Lower lobe of right lung (tissue), 2 donors: ENCODE measurements around the gene BCOR. TPM values are rescaled to one million over a fixed set of nuclear protein-coding genes. Genes with fewer than 3 reads are reported as not detected.

Experiments
- ATAC-seq, 2 donors: fragments of 200-7000 bp; cut with Tn5 transposase; one replicate each; pipeline ENCODE4 v1.9.1; 2020 to 2022; ENCODE audit warnings: mild to moderate bottlenecking in 2 of 2, moderate library complexity in 2 of 2
- DNase-seq: peaks from one replicate; pipeline ENCODE4 v3.0.0-alpha.2; 2020
- H3K27ac ChIP-seq: fragments of 200-600 bp; one replicate; pipeline ENCODE4 v1.8.0; 2022
- H3K27me3 ChIP-seq: fragments of 200-600 bp; one replicate; pipeline ENCODE4 v1.8.0; 2022; ENCODE audit warnings: low read depth
- H3K36me3 ChIP-seq: fragments of 200-600 bp; one replicate; pipeline ENCODE4 v1.8.0; 2022; ENCODE audit warnings: mild to moderate bottlenecking
- H3K4me1 ChIP-seq: fragments of 200-600 bp; one replicate; pipeline ENCODE4 v1.8.0; 2022
- H3K4me3 ChIP-seq: fragments of 200-600 bp; one replicate; pipeline ENCODE4 v1.8.0; 2022; ENCODE audit warnings: mild to moderate bottlenecking
- H3K9me3 ChIP-seq: fragments of 200-600 bp; one replicate; pipeline ENCODE4 v1.8.0; 2022
- intact Hi-C: fragments of 100-400 bp; cut with DNase I; formaldehyde crosslinking; loops from one replicate; pipeline ENCODE4 v1.11.0; 2022
- total RNA-seq: library from RNA; stranded (reverse); fragmentation: NEBNext Ultra II Directional; extraction: Animal tissue kit (Norgen Biotek cat#: 25700); gene quantifications from one replicate; pipeline ENCODE4 v1.2.1, GENCODE V29; 2021
- TF ChIP-seq, protein P1 (sequence below): fragments of 200-600 bp; IDR thresholded peaks from one replicate; pipeline ENCODE4 v1.8.0; 2022; ENCODE audit warnings: antibody characterized with exemption, mild to moderate bottlenecking
- donor health status: DM: no; HTN: yes; CAD: no; lungs with severe emphysema.

The BCOR gene
- total RNA-seq, 1 donor from 2014 or later = 25.7 TPM

- no peaks in the 10 kb centered on the region for H3K9me3 ChIP-seq
- DNase-seq (no peak), ATAC-seq (no peak)
- H3K4me1 ChIP-seq = peaks cover 51% of the 10 kb centered on the region
- H3K27ac ChIP-seq = no peak overlapping the region
- H3K27me3 ChIP-seq = no peaks in the 10 kb centered on the region
- H3K4me3 ChIP-seq = peak overlapping the region; percentile 49
- TF ChIP-seq, protein P1, sequence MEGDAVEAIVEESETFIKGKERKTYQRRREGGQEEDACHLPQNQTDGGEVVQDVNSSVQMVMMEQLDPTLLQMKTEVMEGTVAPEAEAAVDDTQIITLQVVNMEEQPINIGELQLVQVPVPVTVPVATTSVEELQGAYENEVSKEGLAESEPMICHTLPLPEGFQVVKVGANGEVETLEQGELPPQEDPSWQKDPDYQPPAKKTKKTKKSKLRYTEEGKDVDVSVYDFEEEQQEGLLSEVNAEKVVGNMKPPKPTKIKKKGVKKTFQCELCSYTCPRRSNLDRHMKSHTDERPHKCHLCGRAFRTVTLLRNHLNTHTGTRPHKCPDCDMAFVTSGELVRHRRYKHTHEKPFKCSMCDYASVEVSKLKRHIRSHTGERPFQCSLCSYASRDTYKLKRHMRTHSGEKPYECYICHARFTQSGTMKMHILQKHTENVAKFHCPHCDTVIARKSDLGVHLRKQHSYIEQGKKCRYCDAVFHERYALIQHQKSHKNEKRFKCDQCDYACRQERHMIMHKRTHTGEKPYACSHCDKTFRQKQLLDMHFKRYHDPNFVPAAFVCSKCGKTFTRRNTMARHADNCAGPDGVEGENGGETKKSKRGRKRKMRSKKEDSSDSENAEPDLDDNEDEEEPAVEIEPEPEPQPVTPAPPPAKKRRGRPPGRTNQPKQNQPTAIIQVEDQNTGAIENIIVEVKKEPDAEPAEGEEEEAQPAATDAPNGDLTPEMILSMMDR = no peak
- intact Hi-C loops = no loop called here
- no peaks in the 10 kb centered on the region for H3K36me3 ChIP-seq
Measured at GRCh38 chrX:40083979-40084359, 13.8 kb downstream of the BCOR start.

- DNase-seq (peak; percentile 69), ATAC-seq (peak; percentile 72 to 76)
- intact Hi-C loops = no loop called here
- H3K27ac ChIP-seq = no peak overlapping the region
- no peaks in the 10 kb centered on the region for H3K36me3 ChIP-seq
- H3K27me3 ChIP-seq = no peaks in the 10 kb centered on the region
- H3K9me3 ChIP-seq = no peaks in the 10 kb centered on the region
- peaks cover 48% of the 10 kb centered on the region for H3K4me1 ChIP-seq
- TF ChIP-seq, protein P1 = no peak
- peak overlapping the region; percentile 49 for H3K4me3 ChIP-seq
Measured at GRCh38 chrX:40083120-40083978, 14.4 kb downstream of the BCOR start.

GRCh38 chrX:40082447-40083119 is 15.2 kb downstream of the BCOR start:
- Histone ChIP-seq H3K36me3 (peaks cover under 1% of the 10 kb centered on the region), H3K27ac (no peak overlapping the region), H3K4me1 (peaks cover 41% of the 10 kb centered on the region), H3K27me3 (no peaks in the 10 kb centered on the region), H3K4me3 (no peak overlapping the region), H3K9me3 (no peaks in the 10 kb centered on the region)
- DNase-seq (no peak), ATAC-seq (peak; percentile 40 to 53)
- intact Hi-C loops = no loop called here
- TF ChIP-seq, protein P1 = no peak

DNA sequence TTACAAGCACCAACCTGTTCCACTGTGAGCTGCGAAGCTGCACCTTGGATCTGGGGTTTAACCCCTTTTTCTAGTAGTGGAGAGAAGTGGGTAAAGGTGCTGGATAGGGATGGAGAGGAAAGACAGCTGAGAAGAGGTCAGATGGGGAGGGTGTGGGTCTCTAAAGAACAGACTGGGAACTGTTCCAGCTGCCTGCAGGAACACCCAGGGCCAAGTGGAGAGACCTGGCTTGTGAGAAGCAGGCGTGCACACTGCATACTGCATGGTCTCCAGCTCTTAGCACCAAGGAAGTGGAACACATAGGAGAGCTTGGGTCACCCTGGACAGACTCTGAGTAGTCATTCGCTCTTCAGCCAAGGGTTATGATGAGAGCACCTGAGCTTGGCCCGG is 16.1 kb downstream of the BCOR start:
- intact Hi-C loops = no loop called here
- TF ChIP-seq, protein P1 = no peak
- H3K27me3 ChIP-seq = no peaks in the 10 kb centered on the region
- H3K36me3 ChIP-seq = peaks cover 10% of the 10 kb centered on the region
- no peak overlapping the region for H3K27ac ChIP-seq
- DNase-seq (no peak), ATAC-seq (peak; percentile 6 to 22)
- no peak overlapping the region for H3K4me3 ChIP-seq
- no peaks in the 10 kb centered on the region for H3K9me3 ChIP-seq
- H3K4me1 ChIP-seq = peaks cover 39% of the 10 kb centered on the region

GRCh38 chrX:40080894-40081678 is 16.7 kb downstream of the BCOR start:
- Histone ChIP-seq H3K27me3 (no peaks in the 10 kb centered on the region), H3K4me1 (peaks cover 36% of the 10 kb centered on the region), H3K4me3 (no peak overlapping the region), H3K27ac (no peak overlapping the region), H3K36me3 (peaks cover 12% of the 10 kb centered on the region), H3K9me3 (no peaks in the 10 kb centered on the region)
- TF ChIP-seq, protein P1 = no peak
- intact Hi-C loops = no loop called here
- ATAC-seq (no peak), DNase-seq (no peak)
